ENCODE measurements around the gene TMIGD3.

DNA sequence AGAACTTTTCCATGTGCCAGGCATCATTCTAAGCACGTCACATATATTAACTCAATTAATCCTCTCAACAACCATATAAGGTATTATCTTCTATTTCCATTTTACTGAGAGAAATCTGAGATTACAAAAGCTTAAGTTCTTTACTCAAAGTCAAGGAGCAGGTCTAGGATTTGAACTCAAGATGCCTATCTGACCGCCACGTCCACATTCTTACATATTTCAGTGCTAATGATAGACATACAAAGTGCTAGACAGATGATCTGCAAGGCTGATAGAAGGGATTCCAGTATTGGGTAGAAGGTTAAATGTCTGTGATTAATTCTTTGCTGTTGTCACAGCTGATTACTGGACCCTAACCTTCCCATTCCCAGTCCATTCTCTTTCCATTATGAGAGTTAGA, 49.7 kb downstream of the TMIGD3 start:
- TF ChIP-seq, protein P1, sequence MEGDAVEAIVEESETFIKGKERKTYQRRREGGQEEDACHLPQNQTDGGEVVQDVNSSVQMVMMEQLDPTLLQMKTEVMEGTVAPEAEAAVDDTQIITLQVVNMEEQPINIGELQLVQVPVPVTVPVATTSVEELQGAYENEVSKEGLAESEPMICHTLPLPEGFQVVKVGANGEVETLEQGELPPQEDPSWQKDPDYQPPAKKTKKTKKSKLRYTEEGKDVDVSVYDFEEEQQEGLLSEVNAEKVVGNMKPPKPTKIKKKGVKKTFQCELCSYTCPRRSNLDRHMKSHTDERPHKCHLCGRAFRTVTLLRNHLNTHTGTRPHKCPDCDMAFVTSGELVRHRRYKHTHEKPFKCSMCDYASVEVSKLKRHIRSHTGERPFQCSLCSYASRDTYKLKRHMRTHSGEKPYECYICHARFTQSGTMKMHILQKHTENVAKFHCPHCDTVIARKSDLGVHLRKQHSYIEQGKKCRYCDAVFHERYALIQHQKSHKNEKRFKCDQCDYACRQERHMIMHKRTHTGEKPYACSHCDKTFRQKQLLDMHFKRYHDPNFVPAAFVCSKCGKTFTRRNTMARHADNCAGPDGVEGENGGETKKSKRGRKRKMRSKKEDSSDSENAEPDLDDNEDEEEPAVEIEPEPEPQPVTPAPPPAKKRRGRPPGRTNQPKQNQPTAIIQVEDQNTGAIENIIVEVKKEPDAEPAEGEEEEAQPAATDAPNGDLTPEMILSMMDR (optimal IDR thresholded peaks at IDR 0.05 in 1 of 3, IDR thresholded peaks at IDR 0.05 in 1 of 3, conservative IDR thresholded peaks at IDR 0.05 in 1 of 3; ENCODE audit: extremely low read depth in 1 of 3, insufficient read depth in 2 of 3, low read length in 3 of 3), result no peak
- no peak for TF ChIP-seq EZH2 (IDR thresholded peaks at IDR 0.05; ENCODE audit: low read length)
